ENCODE data around the gene HS3ST1.

HS3ST1 gene

DNA sequence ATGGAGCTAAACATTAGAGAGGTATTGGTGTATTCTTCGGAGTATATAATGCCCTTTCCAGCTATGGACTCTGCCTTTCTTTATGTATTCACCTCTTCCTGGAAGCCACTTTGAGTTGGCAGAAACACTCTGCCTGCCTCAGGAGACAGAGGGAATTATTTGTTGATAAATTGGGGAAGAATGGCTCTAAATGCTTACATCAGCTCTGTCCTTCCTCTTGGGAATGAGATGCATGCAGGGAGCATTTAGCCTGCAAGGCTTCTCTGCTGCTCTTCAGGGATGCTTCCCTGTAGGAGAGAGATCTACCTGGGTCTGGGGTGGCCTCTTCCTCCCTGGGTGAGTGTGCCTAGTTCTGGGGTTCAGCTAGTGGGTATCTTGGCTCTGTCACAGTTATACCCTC is 6.9 kb upstream of the HS3ST1 start:
- TF ChIP-seq, protein P1, sequence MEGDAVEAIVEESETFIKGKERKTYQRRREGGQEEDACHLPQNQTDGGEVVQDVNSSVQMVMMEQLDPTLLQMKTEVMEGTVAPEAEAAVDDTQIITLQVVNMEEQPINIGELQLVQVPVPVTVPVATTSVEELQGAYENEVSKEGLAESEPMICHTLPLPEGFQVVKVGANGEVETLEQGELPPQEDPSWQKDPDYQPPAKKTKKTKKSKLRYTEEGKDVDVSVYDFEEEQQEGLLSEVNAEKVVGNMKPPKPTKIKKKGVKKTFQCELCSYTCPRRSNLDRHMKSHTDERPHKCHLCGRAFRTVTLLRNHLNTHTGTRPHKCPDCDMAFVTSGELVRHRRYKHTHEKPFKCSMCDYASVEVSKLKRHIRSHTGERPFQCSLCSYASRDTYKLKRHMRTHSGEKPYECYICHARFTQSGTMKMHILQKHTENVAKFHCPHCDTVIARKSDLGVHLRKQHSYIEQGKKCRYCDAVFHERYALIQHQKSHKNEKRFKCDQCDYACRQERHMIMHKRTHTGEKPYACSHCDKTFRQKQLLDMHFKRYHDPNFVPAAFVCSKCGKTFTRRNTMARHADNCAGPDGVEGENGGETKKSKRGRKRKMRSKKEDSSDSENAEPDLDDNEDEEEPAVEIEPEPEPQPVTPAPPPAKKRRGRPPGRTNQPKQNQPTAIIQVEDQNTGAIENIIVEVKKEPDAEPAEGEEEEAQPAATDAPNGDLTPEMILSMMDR (IDR thresholded peaks at IDR 0.05): no peak

DNA sequence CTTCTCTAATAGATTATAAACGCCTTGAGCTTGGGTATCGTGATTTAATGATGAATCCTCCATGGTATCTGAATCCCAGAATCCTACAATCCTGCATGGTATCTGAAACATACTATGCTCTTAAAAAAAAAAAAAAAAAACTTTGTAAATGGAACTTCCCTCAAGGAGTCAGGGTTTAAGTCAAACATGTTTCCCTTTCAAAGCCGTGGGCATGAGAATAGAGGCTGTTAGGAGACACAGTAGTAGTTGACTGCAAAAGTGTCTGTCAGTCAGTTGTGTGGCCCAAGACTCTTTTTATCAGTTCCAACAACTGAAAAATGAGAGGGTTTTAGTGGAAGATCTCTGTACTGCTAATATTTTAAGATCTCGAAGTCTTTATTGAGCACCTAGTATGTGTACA is 2.4 kb upstream of the HS3ST1 start:
- TF ChIP-seq, protein P1 (IDR thresholded peaks at IDR 0.05): no peak

DNA sequence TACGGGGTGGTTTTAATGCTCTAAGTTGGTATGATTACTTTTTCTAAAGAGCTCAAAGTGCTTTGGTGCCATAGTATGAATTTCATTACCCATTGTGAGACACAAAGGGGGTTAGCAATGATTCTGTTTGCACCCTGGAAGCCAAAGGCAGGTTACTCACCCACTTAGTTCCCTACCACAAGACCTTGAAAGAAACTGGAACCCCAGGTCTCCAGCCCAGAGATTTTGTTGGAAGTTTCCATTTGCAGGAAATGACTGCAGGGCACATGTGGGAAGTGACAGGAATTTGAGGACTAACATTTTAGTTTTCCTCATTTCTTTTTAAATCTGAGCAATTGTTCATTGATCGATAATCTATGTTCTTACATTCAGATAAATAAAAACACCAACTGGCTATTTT is 1.8 kb upstream of the HS3ST1 start:
- TF ChIP-seq, protein P1 (IDR thresholded peaks at IDR 0.05): no peak

DNA sequence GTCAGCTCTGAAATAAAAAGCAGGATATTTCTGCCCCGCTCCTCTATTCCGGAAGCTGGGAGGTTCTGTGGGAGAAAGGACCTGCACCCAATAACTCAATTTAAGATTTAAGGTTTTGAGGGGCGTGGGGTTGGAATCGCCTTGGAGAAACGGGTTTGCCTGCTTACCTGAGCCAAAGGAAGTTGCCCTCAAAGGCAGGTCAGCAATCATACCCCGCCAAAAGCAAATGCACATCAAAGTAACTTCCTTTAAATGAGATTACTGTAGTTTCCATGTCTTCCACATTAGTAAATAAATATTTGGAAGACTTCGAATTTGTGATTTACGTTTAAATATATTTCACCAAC is 978 bp upstream of the HS3ST1 start:
- TF ChIP-seq, protein P1 (IDR thresholded peaks at IDR 0.05): no peak

DNA sequence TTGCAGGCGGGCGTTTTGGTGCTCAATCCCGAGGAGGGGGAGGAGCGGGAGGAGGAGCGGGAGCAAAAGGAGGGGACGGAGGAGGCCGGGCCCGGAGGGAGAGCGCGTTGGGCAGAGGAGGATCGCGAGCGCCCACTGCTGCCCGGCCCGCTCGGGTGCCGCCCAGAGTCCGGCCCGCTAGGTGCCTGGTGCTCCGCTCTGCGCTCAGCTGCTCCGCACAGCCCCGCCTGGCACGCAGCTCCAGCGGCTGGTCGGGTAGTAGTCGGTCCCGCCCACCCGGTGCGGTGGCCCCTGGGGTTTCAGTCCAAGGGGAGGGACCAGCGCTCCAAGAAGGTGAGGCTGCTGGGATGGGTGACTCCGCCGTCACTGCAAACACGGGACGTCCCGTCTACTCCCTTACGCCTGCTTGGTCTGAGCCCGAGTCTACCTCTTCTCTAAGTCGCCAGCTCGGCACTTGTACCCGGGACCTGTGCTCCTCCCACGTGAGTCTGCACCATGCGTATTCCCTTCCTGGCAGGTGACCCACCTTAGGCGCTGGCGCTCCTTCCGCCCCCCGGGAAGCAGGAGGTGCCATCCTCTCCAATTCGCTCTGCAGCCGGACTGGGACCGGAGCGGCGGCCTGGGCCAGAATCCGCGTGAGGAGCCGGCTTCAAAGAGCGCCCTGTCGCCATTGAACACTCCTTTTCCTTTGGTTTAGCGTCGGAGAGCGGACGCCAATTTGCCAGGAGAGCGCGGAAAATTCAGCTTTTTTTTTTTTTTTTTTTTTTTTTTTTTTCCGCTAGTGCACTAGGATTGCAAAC is 405 bp upstream of the HS3ST1 start:
- TF ChIP-seq, protein P1 (IDR thresholded peaks at IDR 0.05): peak; percentile 87

DNA sequence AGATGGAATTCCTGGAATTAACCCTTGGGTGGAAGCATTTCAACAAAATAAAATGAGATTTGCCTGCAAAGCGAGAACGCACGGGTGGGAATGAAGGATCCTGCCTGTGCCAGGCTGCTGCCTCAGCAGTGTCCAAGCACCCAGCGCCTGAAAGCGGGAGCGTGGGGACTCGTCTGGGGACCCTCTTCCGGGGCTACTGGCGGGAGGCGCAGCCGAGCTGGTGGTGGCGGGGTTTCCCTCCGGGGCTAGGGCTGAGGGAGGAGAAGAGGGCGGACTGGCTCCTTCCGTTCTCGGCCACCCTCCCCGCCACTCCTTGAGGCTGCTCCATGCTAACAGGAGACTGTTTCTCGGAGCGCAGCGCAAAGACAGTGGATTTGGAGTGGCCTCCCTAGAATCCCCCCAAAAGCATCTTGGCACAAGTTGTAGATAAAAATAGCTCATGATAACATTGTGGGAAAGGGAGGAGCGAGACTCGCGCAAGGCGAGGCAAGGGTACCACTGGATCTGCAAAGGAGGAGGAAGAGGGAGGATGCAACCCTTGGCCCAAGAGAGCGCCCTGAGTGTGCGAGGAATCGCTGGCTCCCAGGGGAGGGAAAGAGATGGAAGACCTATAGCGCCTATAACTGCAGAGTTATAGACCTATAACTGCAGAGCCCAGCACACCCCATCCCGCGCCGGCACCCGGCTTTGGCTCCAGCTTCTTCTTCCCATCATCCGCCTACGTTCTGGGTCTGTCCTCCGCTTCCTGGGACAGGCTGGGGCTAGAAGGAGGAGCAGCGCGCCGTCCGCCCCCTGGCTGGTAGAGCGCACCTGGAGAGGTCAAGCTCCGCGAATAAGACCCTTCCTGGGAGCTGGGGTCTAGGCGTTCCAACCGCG is 1.3 kb downstream of the HS3ST1 start:
- TF ChIP-seq, protein P1 (IDR thresholded peaks at IDR 0.05): no peak

DNA sequence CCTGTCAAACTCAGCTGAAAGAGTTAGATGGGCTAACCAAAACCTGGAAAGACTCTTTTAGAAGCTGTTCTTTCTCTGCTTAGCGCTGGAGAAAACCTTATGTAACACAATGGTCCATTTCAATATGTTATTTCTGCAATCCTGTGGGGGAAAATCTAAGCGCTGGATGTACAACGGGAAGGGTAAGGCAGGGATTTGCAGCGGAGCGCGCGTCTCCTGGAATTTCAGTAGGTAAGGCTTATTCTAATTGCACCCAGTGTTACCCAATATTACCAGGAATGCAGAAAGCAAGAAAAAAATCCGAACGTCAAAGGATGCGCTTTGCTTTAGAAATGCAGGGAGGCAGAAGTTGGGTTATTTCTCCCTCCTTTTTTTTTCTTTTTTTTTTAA is 2.0 kb downstream of the HS3ST1 start:
- TF ChIP-seq, protein P1 (IDR thresholded peaks at IDR 0.05): no peak
